ENCODE data around the gene COBL.

COBL gene

GRCh38 chr7:51135576-51135975, 181.0 kb downstream of the COBL start:
- peaks cover 21% of the 10 kb centered on the region for H3K4me1 ChIP-seq (ENCODE audit: insufficient read depth, low read length, poor library complexity, severe bottlenecking)
- H3K4me3 ChIP-seq (ENCODE audit: low read length, poor library complexity, severe bottlenecking) = no peak overlapping the region
- H3K79me2 ChIP-seq (ENCODE audit: insufficient read depth, low read length) = no peaks in the 10 kb centered on the region
- H3K9ac ChIP-seq (ENCODE audit: low read depth, low read length, poor library complexity, severe bottlenecking) = no peak overlapping the region
- no peaks in the 10 kb centered on the region for H3K27me3 ChIP-seq (ENCODE audit: insufficient read depth, low read length, poor library complexity, severe bottlenecking)
- no peak overlapping the region for H3K4me2 ChIP-seq (ENCODE audit: low read depth, low read length, poor library complexity, severe bottlenecking)
- no peaks in the 10 kb centered on the region for H3K9me2 ChIP-seq (replicated peaks; ENCODE audit: low read depth, low read length)
- H4K20me1 ChIP-seq (ENCODE audit: insufficient read depth, low read length, poor library complexity, severe bottlenecking) = no peaks in the 10 kb centered on the region
- no peaks in the 10 kb centered on the region for H3K36me3 ChIP-seq (ENCODE audit: insufficient read depth, low read length)
- H2AFZ ChIP-seq (ENCODE audit: low read length) = no peak overlapping the region
- H3F3A ChIP-seq (ENCODE audit: low read depth) = 0 out of 2 replicates have a peak, but pooled peaks cover 3% of the 10 kb centered on the region
- H3K9me3 ChIP-seq (ENCODE audit: insufficient read depth, low read depth, low read length) = 0 out of 2 replicates have a peak, but pooled peaks cover 3% of the 10 kb centered on the region
- no peak for TF ChIP-seq EZH2phosphoT487 (IDR thresholded peaks at IDR 0.05; ENCODE audit: borderline replicate concordance)
- TF ChIP-seq, protein P1, sequence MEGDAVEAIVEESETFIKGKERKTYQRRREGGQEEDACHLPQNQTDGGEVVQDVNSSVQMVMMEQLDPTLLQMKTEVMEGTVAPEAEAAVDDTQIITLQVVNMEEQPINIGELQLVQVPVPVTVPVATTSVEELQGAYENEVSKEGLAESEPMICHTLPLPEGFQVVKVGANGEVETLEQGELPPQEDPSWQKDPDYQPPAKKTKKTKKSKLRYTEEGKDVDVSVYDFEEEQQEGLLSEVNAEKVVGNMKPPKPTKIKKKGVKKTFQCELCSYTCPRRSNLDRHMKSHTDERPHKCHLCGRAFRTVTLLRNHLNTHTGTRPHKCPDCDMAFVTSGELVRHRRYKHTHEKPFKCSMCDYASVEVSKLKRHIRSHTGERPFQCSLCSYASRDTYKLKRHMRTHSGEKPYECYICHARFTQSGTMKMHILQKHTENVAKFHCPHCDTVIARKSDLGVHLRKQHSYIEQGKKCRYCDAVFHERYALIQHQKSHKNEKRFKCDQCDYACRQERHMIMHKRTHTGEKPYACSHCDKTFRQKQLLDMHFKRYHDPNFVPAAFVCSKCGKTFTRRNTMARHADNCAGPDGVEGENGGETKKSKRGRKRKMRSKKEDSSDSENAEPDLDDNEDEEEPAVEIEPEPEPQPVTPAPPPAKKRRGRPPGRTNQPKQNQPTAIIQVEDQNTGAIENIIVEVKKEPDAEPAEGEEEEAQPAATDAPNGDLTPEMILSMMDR (conservative IDR thresholded peaks at IDR 0.05; ENCODE audit: low read length) = no peak

- no peaks in the 10 kb centered on the region for H4K20me1 ChIP-seq (ENCODE audit: insufficient read depth, low read length, poor library complexity, severe bottlenecking)
- no peaks in the 10 kb centered on the region for H3F3A ChIP-seq (ENCODE audit: low read depth)
- H3K9ac ChIP-seq (ENCODE audit: low read depth, low read length, poor library complexity, severe bottlenecking) = no peak overlapping the region
- H3K9me2 ChIP-seq (replicated peaks; ENCODE audit: low read depth, low read length) = no peaks in the 10 kb centered on the region
- H3K4me3 ChIP-seq (ENCODE audit: low read length, poor library complexity, severe bottlenecking) = no peak overlapping the region
- no peak overlapping the region for H3K4me2 ChIP-seq (ENCODE audit: low read depth, low read length, poor library complexity, severe bottlenecking)
- no peak overlapping the region for H2AFZ ChIP-seq (ENCODE audit: low read length)
- H3K36me3 ChIP-seq (ENCODE audit: insufficient read depth, low read length) = no peaks in the 10 kb centered on the region
- H3K9me3 ChIP-seq (ENCODE audit: insufficient read depth, low read depth, low read length) = 0 out of 2 replicates have a peak, but pooled peaks cover 3% of the 10 kb centered on the region
- TF ChIP-seq, protein P1 (conservative IDR thresholded peaks at IDR 0.05; ENCODE audit: low read length) = no peak
- TF ChIP-seq EZH2phosphoT487 (IDR thresholded peaks at IDR 0.05; ENCODE audit: borderline replicate concordance) = no peak
- H3K27me3 ChIP-seq (ENCODE audit: insufficient read depth, low read length, poor library complexity, severe bottlenecking) = no peaks in the 10 kb centered on the region
- H3K79me2 ChIP-seq (ENCODE audit: insufficient read depth, low read length) = no peaks in the 10 kb centered on the region
- H3K4me1 ChIP-seq (ENCODE audit: insufficient read depth, low read length, poor library complexity, severe bottlenecking) = peaks cover 19% of the 10 kb centered on the region
Measured at GRCh38 chr7:51134013-51134441, 182.6 kb downstream of the COBL start.

DNA sequence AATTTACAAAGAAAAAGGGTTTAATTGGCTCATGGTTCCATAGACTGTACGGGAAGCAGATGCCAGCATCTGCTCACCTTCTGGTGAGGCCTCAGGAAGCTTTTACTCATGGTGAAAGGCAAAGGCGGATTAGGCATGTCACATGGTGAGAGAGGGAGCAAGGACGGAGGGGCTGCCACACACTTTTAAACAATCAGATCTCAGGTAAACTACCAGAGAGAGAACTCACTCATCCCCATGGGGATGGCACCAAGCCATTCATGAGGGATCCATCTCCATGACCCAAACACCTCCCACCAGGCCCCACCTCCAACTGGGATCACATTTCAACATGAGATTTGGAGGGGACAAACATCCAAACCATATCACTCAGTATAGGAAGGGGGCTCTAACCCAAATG, 183.9 kb downstream of the COBL start:
- no peak overlapping the region for H3K4me3 ChIP-seq (ENCODE audit: low read length, poor library complexity, severe bottlenecking)
- H3F3A ChIP-seq (ENCODE audit: low read depth) = no peaks in the 10 kb centered on the region
- H3K9ac ChIP-seq (ENCODE audit: low read depth, low read length, poor library complexity, severe bottlenecking) = no peak overlapping the region
- 0 out of 2 replicates have a peak, but pooled peaks cover 3% of the 10 kb centered on the region for H3K9me3 ChIP-seq (ENCODE audit: insufficient read depth, low read depth, low read length)
- H4K20me1 ChIP-seq (ENCODE audit: insufficient read depth, low read length, poor library complexity, severe bottlenecking) = no peaks in the 10 kb centered on the region
- H3K79me2 ChIP-seq (ENCODE audit: insufficient read depth, low read length) = no peaks in the 10 kb centered on the region
- H3K36me3 ChIP-seq (ENCODE audit: insufficient read depth, low read length) = no peaks in the 10 kb centered on the region
- no peak for TF ChIP-seq EZH2phosphoT487 (IDR thresholded peaks at IDR 0.05; ENCODE audit: borderline replicate concordance)
- TF ChIP-seq, protein P1 (conservative IDR thresholded peaks at IDR 0.05; ENCODE audit: low read length) = no peak
- no peak overlapping the region for H2AFZ ChIP-seq (ENCODE audit: low read length)
- H3K4me2 ChIP-seq (ENCODE audit: low read depth, low read length, poor library complexity, severe bottlenecking) = no peak overlapping the region
- no peaks in the 10 kb centered on the region for H3K9me2 ChIP-seq (replicated peaks; ENCODE audit: low read depth, low read length)
- H3K4me1 ChIP-seq (ENCODE audit: insufficient read depth, low read length, poor library complexity, severe bottlenecking) = peaks cover 19% of the 10 kb centered on the region
- H3K27me3 ChIP-seq (ENCODE audit: insufficient read depth, low read length, poor library complexity, severe bottlenecking) = no peaks in the 10 kb centered on the region

Measured in Loucy (cell line).